ENCODE data around the gene NOB1. TPM values are rescaled to one million over a fixed set of nuclear protein-coding genes. Genes with fewer than 3 reads are reported as not detected.

Gene NOB1
- total and polyA plus RNA-seq, 2 of the 4 experiments (the other 2 are of a cell fraction), result 47.0 to 58.1 TPM

DNA sequence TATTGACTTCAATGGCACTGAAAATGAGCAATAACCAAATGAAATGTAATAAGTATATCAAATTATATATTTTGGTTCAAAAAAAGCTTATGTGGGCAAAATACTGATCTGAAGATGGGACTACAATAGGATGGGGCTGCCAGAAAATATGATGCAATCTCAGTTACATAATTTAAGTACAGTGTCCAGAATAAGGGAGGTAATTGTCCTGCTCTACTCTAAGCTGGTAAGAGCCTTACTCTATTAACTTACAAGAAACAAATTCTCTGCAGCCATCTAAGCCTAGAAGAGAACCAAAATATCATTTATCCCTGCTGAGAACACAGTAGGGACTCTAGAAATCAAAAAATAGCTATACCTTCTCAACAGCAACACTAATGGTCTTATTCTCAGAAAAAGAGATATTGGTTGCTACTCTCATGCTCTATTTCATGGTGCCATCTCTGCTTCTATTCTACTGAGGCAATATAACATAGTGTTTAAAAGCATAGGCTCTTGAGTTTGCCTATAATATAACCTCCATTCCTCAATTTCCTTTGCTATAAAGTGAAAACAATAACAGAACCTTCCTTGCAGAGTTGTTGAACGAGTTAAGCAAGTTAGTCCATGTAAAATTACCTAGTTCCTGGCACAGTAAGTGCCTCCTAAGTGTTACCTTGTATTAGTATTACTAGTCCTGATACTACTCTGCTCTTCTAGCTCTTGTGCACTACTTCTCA is 48.3 kb downstream of the NOB1 start:
- Histone ChIP-seq H3K9ac (ENCODE audit: low read depth, low read length) (no peak overlapping the region), H3K4me2 (ENCODE audit: low read depth, low read length) (no peak overlapping the region), H3K9me3 (ENCODE audit: control insufficient read depth, insufficient read depth, low read length) (no peaks in the 10 kb centered on the region), H4K20me1 (ENCODE audit: insufficient read depth, low read length) (peaks cover 7% of the 10 kb centered on the region; the same call in 1 of the 2 replicates), H3K9me1 (ENCODE audit: insufficient read depth, low read length) (no peaks in the 10 kb centered on the region), H4K91ac (ENCODE audit: insufficient read depth, low read depth, low read length) (no peak overlapping the region), H3K4me3 (ENCODE audit: insufficient read depth, low read depth, low read length) (no peak overlapping the region), H2AK9ac (replicated peaks; ENCODE audit: low read depth, low read length, poor library complexity) (no peak overlapping the region), H2AFZ (replicated peaks; ENCODE audit: low read length, poor library complexity) (no peak overlapping the region), H3K4ac (ENCODE audit: low read depth, low read length) (no peak overlapping the region), H4K8ac (ENCODE audit: low read depth in 2 of 2, low read length in 2 of 2) (no peak overlapping the region), H2BK20ac (ENCODE audit: low read depth, low read length) (no peak overlapping the region), H3K27me3 (ENCODE audit: control insufficient read depth, insufficient read depth, low read length) (no peaks in the 10 kb centered on the region), H4K5ac (ENCODE audit: low read depth, low read length) (no peak overlapping the region), H2AK5ac (ENCODE audit: low read depth, low read length) (no peak overlapping the region), H3K27ac (ENCODE audit: insufficient read depth, low read length) (no peak overlapping the region), H2BK15ac (ENCODE audit: low read depth, low read length) (no peak overlapping the region), H2BK120ac (ENCODE audit: low read depth, low read length) (no peak overlapping the region), H3K14ac (replicated peaks; ENCODE audit: low read depth, low read length) (no peak overlapping the region), H2BK5ac (ENCODE audit: low read depth, low read length, poor library complexity, severe bottlenecking) (no peak overlapping the region), H3K4me1 (ENCODE audit: control insufficient read depth, insufficient read depth, low read length) (peaks cover 6% of the 10 kb centered on the region), H3K18ac (ENCODE audit: low read depth, low read length) (no peak overlapping the region), H3K79me1 (ENCODE audit: low read depth in 1 of 2, low read length in 2 of 2) (peaks cover 14 to 28% of the 10 kb centered on the region in 2 experiments), H3K23ac (ENCODE audit: low read depth, low read length) (no peak overlapping the region), H3K36me3 (ENCODE audit: control insufficient read depth, insufficient read depth, low read length) (peaks cover 22% of the 10 kb centered on the region), H3K56ac (ENCODE audit: extremely low read depth, insufficient read depth, low read length) (no peak overlapping the region)
- in situ Hi-C loops (cut with MboI; ENCODE audit: low sequenced_read_pairs), result loop anchor here (5.0 kb wide), 1 partner anchor 46 kb away; the partner anchor contains the start of gene NOB1
- DNase-seq, result no peak
- no peak for TF ChIP-seq FOS (IDR thresholded peaks at IDR 0.05; ENCODE audit: low read depth, low read length)
- TF ChIP-seq CEBPB (IDR thresholded peaks at IDR 0.05; ENCODE audit: low read depth, low read length), result peak; percentile 81
- WGBS, 2 experiments (ENCODE audit: extremely low coverage in 2 of 2, insufficient read length in 1 of 2), result no CpG with 5 or more reads among the region's 1 CpG
- no TSS peak for BruUV-seq (replicated peaks)
- CTCF ChIA-PET, result interaction anchor here (0.7 kb wide), 1 partner anchor 11 kb away, joined by 3 read pairs; no protein-coding TSS in a partner anchor
- intact Hi-C loops (cut with micrococcal nuclease), result no loop called here
- dilution Hi-C loops (cut with HindIII; ENCODE audit: low sequenced_read_pairs, unreplicated experiment), result no loop called here
- no peak for ATAC-seq (ENCODE audit: low read depth)
- POLR2A ChIA-PET (ENCODE audit: unreplicated experiment), result no interaction called here

All from IMR-90 (cell line).